NCI-H524 treated with DMSO at 0.1 percent for 48 hours (cell line): ENCODE measurements around the gene SLIT1.
A peak's percentile ranks its signal among the peaks of the same experiment; 100 is the strongest.

Experiments used
- DNase-seq: peaks from one replicate; lab custom pipeline; 2025; lab: John Stamatoyannopoulos, UW

Gene SLIT1

GRCh38 chr10:97169911-97170693 lies 15.7 kb downstream of the SLIT1 start:
- no peak for DNase-seq

- no peak for DNase-seq
Measured at GRCh38 chr10:97169063-97169462, 16.7 kb downstream of the SLIT1 start.

- DNase-seq, result no peak
Measured at GRCh38 chr10:97168645-97169044, 17.1 kb downstream of the SLIT1 start.

- no peak for DNase-seq
Measured at GRCh38 chr10:97165499-97165898, 20.3 kb downstream of the SLIT1 start.

- DNase-seq, result peak; percentile 55
Measured at GRCh38 chr10:97163781-97164501, 21.8 kb downstream of the SLIT1 start.

GRCh38 chr10:97163181-97163580 lies 22.6 kb downstream of the SLIT1 start:
- no peak for DNase-seq

- no peak for DNase-seq
Measured at GRCh38 chr10:97159646-97160305, 26.0 kb downstream of the SLIT1 start.

- DNase-seq, result no peak
Measured at GRCh38 chr10:97157578-97158095, 28.1 kb downstream of the SLIT1 start.

- no peak for DNase-seq
Measured at GRCh38 chr10:97154781-97155180, 31.0 kb downstream of the SLIT1 start.

GRCh38 chr10:97154162-97154561 lies 31.6 kb downstream of the SLIT1 start:
- no peak for DNase-seq

GRCh38 chr10:97153270-97153850 lies 32.4 kb downstream of the SLIT1 start:
- DNase-seq, result no peak

GRCh38 chr10:97151307-97151914 lies 34.3 kb downstream of the SLIT1 start:
- DNase-seq, result no peak

GRCh38 chr10:97150616-97151015 lies 35.1 kb downstream of the SLIT1 start:
- DNase-seq, result no peak

GRCh38 chr10:97150013-97150595 lies 35.7 kb downstream of the SLIT1 start:
- no peak for DNase-seq

GRCh38 chr10:97149079-97149531 lies 36.7 kb downstream of the SLIT1 start:
- DNase-seq, result peak; percentile 78

GRCh38 chr10:97144297-97144696 lies 41.5 kb downstream of the SLIT1 start:
- no peak for DNase-seq

- DNase-seq, result no peak
Measured at GRCh38 chr10:97142834-97143233, 42.9 kb downstream of the SLIT1 start.

GRCh38 chr10:97140902-97141745 lies 44.6 kb downstream of the SLIT1 start:
- DNase-seq, result no peak

GRCh38 chr10:97140049-97140846 lies 45.5 kb downstream of the SLIT1 start:
- DNase-seq, result no peak

- no peak for DNase-seq
Measured at GRCh38 chr10:97139651-97140048, 46.1 kb downstream of the SLIT1 start.
